GM12878 (cell line): Measurements from ENCODE around the gene LRP5. TPM values are rescaled to one million over a fixed set of nuclear protein-coding genes. Genes with fewer than 3 reads are reported as not detected.

Experiments
- ATAC-seq: fragments of 200-7000 bp; cut with Tn5 transposase; 3 replicates; pipeline ENCODE4 v1.9.1; 2020; ENCODE audit warnings: mild to moderate bottlenecking, moderate library complexity
- BruUV-seq: library from RNA; stranded (reverse); fragments of 400-500 nt; replicated peaks from 2 replicates; lab custom pipeline; 2021; lab: Mats Ljungman, UMichigan
- CTCF ChIA-PET: fragments of 300-600 bp; sonication (Branson Sonifier 250); formaldehyde crosslinking; extraction: SDS; loops from one replicate; lab custom pipeline; 2021; ENCODE audit warnings: inconsistent platforms; lab: Yijun Ruan, JAX
- POLR2A ChIA-PET: fragments of 350-600 bp; formaldehyde crosslinking; extraction: SDS; loops from one replicate; lab custom pipeline; 2021; ENCODE audit warnings: inconsistent platforms; lab: Charles Lee
- RAD21 ChIA-PET: fragments of 300-600 bp; sonication (Branson Sonifier 250); formaldehyde crosslinking; loops from one replicate; lab custom pipeline; 2023; ENCODE audit warnings: antibody characterized with exemption; ENCODE audit not compliant: unreplicated experiment; lab: Charles Lee
- SMC1A ChIA-PET: fragments of 300-600 bp; sonication (Branson Sonifier 250); formaldehyde crosslinking; loops from one replicate; lab custom pipeline; 2023; ENCODE audit not compliant: unreplicated experiment, uncharacterized antibody; lab: Charles Lee
- DNase-seq: peaks from one replicate; pipeline ENCODE4 v3.0.0-alpha.2; 2011; ENCODE audit warnings: low read depth, low spot score
- FAIRE-seq: peaks from 3 replicates; lab custom pipeline; 2011; peaks lifted over from hg19 to GRCh38; lab: Jason Lieb, UNC
- H2AFZ ChIP-seq: 2 replicates; pipeline ENCODE4 v1.6.0; 2011; ENCODE audit warnings: low read depth, low read length, control low read depth; ENCODE audit not compliant: control insufficient read depth
- H3K27ac ChIP-seq: 2 replicates; pipeline ENCODE4 v1.5.1; 2011; ENCODE audit warnings: control low read depth; ENCODE audit not compliant: control insufficient read depth, insufficient read depth
- H3K27me3 ChIP-seq, 2 experiments: replicated peaks in 1 of 2; 2 replicates each; pipeline versions ENCODE4 v1.6.0 to v1.6.1; 2011; ENCODE audit warnings: low read length in 1 of 2; ENCODE audit not compliant: control insufficient read depth in 2 of 2, insufficient read depth in 2 of 2
- H3K36me3 ChIP-seq, 2 experiments: 2 replicates each; pipeline ENCODE4 v1.5.1; 2011; ENCODE audit warnings: low read length in 1 of 2; ENCODE audit not compliant: control insufficient read depth in 2 of 2, insufficient read depth in 2 of 2
- H3K4me1 ChIP-seq: 2 replicates; pipeline ENCODE4 v1.6.1; 2011; ENCODE audit warnings: mild to moderate bottlenecking, low read length, moderate library complexity, mixed read lengths; ENCODE audit not compliant: control insufficient read depth, insufficient read depth
- H3K4me2 ChIP-seq: 2 replicates; pipeline ENCODE4 v1.6.0; 2011; ENCODE audit warnings: control low read depth; ENCODE audit not compliant: control insufficient read depth, insufficient read depth
- H3K4me3 ChIP-seq: fragments of 200-600 bp; sonication (generic); 2 replicates; pipeline ENCODE4 v1.5.1; 2016
- H3K79me2 ChIP-seq: 2 replicates; pipeline ENCODE4 v1.6.0; 2011; ENCODE audit warnings: low read length; ENCODE audit not compliant: control insufficient read depth, insufficient read depth
- H3K9ac ChIP-seq: 2 replicates; pipeline ENCODE4 v1.8.0; 2011; ENCODE audit warnings: low read length, control low read depth, mixed read lengths; ENCODE audit not compliant: control insufficient read depth, insufficient read depth
- H3K9me3 ChIP-seq: replicated peaks from 3 replicates; pipeline ENCODE4 v1.5.1; 2011; ENCODE audit warnings: mild to moderate bottlenecking, low read length; ENCODE audit not compliant: control insufficient read depth, insufficient read depth
- H4K20me1 ChIP-seq: 2 replicates; pipeline ENCODE4 v1.6.0; 2011; ENCODE audit not compliant: control insufficient read depth, insufficient read depth
- EGR1 ChIP-seq, 2 experiments: IDR thresholded peaks; 1 replicate in 1 of 2; 2 replicates in 1 of 2; pipeline ENCODE4 v1.6.1; 2011 to 2012; ENCODE audit warnings: low read depth in 2 of 2, low read length in 2 of 2, borderline replicate concordance in 1 of 2, mild to moderate bottlenecking in 1 of 2, moderate library complexity in 1 of 2
- IKZF1 ChIP-seq: fragments of 450-650 bp; conservative IDR thresholded peaks from 2 replicates; pipeline ENCODE4 v1.6.1; 2017; ENCODE audit warnings: antibody characterized with exemption, mild to moderate bottlenecking
- IKZF2 ChIP-seq, 2 experiments: fragments of 450-650 bp; IDR thresholded peaks; 2 replicates each; pipeline ENCODE4 v1.6.1; 2017; ENCODE audit warnings: mild to moderate bottlenecking in 2 of 2, moderate library complexity in 2 of 2
- JUNB ChIP-seq: IDR thresholded peaks from 2 replicates; pipeline ENCODE4 v1.6.1; 2016; ENCODE audit warnings: antibody characterized with exemption, mild to moderate bottlenecking
- SMAD5 ChIP-seq: IDR thresholded peaks from 2 replicates; pipeline ENCODE4 v1.6.1; 2016; ENCODE audit warnings: antibody characterized with exemption, low read depth
- WRNIP1 ChIP-seq: IDR thresholded peaks from 2 replicates; pipeline ENCODE4 v1.6.1; 2011; ENCODE audit warnings: low read depth, low read length, improper control_type of control experiment, borderline replicate concordance
- WGBS: methylation state at CpG from one replicate; pipeline ENCODE4 v1.1.6; 2016; ENCODE audit warnings: low lambda C conversion rate; ENCODE audit not compliant: insufficient replicate concordance, insufficient coverage; ENCODE audit errors: missing lambda C conversion rate; 5-methylcytosine and 5-hydroxymethylcytosine counted together
- in situ Hi-C: fragments of 300-500 bp; cut with MboI; formaldehyde crosslinking; loops from 9 replicates; pipeline ENCODE4 v1.14.3; 2018; ENCODE audit warnings: mixed read lengths
- intact Hi-C: fragments of 100-400 bp; cut with micrococcal nuclease; formaldehyde crosslinking; loops from one replicate; pipeline ENCODE4 v1.14.2; 2022; ENCODE audit not compliant: unreplicated experiment
- polyA plus RNA-seq, 11 experiments: library from polyadenylated mRNA; depleted of rRNA in 4 of 11; unstranded in 6 of 11; stranded (reverse) in 5 of 11; fragments of >200 nt; fragmentation: Nextera tagmentation in 4 of 11; fragmentation: Illumina TruSeq in 1 of 11; extraction: Ambion mirVana in 4 of 11; extraction: Trizol in 1 of 11; gene quantifications; 1 replicate in 1 of 11; 2 replicates in 10 of 11; pipeline versions ENCODE4 v1.2.1 to v1.2.3, GENCODE V29; 2011 to 2016; ENCODE audit warnings: inconsistent platforms in 2 of 11, missing spikeins in 2 of 11, low read depth in 1 of 11
- total RNA-seq, 4 experiments: library from RNA; depleted of rRNA in 3 of 4; stranded (reverse); fragments of >200 nt in 3 of 4; fragmentation: Illumina TruSeq in 1 of 4; extraction: Trizol in 1 of 4; gene quantifications; 2 replicates each; pipeline versions ENCODE4 v1.2.1 to v1.2.3, GENCODE V29; 2013 to 2021
- TF ChIP-seq, protein P1 (sequence below): IDR thresholded peaks from 2 replicates; pipeline ENCODE4 v1.6.1; 2011; ENCODE audit warnings: mild to moderate bottlenecking, low read depth, low read length, moderate library complexity; ENCODE audit not compliant: insufficient replicate concordance
- TF ChIP-seq, protein P2 (sequence below): fragments of 450-650 bp; IDR thresholded peaks from 2 replicates; pipeline ENCODE4 v1.6.1; 2017; ENCODE audit warnings: antibody characterized with exemption, mild to moderate bottlenecking, moderate library complexity

Gene LRP5
- total and polyA plus RNA-seq, 10 of the 15 experiments (the other 5 are each of a cell fraction or from before 2014, with no cell fraction given): 0.37 to 34.0 (median 6.6) TPM

DNA sequence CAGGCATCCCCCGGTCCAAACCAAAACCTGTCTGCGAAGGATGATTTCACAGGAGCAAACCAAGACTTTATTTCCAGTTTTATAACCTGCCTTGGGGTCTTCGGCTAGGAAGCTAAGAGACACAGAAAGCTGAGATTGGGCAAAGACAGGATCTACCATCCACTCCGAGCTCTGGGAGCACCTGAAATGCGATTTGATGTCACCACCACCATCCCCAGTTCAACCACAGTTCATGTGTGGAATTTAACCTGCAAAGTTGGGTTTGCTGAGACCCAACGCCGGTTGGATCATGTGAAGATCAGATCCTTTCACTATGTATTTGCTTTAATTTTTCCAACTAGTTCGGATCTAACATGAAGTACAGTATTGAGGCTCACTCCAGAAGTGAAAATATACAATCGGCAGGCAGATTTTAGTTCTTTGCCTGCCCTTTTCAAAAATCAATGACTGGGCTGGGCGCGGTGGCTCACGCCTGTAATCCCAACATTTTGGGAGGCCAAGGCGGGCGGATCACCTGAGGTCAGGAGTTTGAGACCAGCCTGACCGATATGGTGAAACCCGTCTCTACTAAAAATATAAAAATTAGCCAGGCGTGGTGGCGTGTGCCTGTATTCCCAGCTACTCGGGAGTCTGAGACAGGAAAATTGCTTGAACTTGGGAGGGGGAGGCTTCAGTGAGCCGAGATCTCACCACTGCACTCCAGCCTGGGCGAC lies 39.2 kb upstream of the LRP5 start:
- Histone ChIP-seq H3K4me1 (peaks cover 20% of the 10 kb centered on the region), H3K9me3 (peaks cover 1% of the 10 kb centered on the region; the same call in 1 of the 3 replicates), H3K9ac (peak overlapping the region; percentile 94), H2AFZ (no peak overlapping the region), H3K4me3 (peak overlapping the region; percentile 97), H3K27ac (peak overlapping the region; percentile 95), H4K20me1 (no peaks in the 10 kb centered on the region)
- in situ Hi-C loops (no loop called here), intact Hi-C loops (no loop called here)
- ChIA-PET SMC1A (interaction anchor here (0.6 to 9.9 kb wide), 6 partner anchors 9 to 219 kb away, joined by 3 to 102 read pairs (median 6); no protein-coding TSS in a partner anchor), POLR2A (interaction anchor here (0.7 to 5.3 kb wide), 11 partner anchors 11 to 627 kb away, joined by 3 to 28 read pairs (median 5); no protein-coding TSS in a partner anchor), CTCF (interaction anchor here (0.6 to 6.0 kb wide), 5 partner anchors 9 to 69 kb away, joined by 3 to 69 read pairs (median 6); no protein-coding TSS in a partner anchor), RAD21 (interaction anchor here (0.6 to 4.0 kb wide), 7 partner anchors 10 to 956 kb away, joined by 3 to 39 read pairs (median 3); no protein-coding TSS in a partner anchor)
- DNase-seq: no peak
- ATAC-seq: no peak
- WGBS: 19% methylated on average over 19 of the region's 21 CpGs
- no TSS peak for BruUV-seq
- no peak for FAIRE-seq
- TF ChIP-seq IKZF1 (peak; percentile 52), SMAD5 (no peak), JUNB (no peak), WRNIP1 (no peak), IKZF2 (IDR thresholded peaks at IDR 0.05) (peak; percentile 10 to 62; a peak in 1 of 4 replicates), EGR1 (IDR thresholded peaks at IDR 0.05; ENCODE audit: borderline replicate concordance in 1 of 2, low read depth in 2 of 2, low read length in 2 of 2) (no peak)
- TF ChIP-seq, protein P1, sequence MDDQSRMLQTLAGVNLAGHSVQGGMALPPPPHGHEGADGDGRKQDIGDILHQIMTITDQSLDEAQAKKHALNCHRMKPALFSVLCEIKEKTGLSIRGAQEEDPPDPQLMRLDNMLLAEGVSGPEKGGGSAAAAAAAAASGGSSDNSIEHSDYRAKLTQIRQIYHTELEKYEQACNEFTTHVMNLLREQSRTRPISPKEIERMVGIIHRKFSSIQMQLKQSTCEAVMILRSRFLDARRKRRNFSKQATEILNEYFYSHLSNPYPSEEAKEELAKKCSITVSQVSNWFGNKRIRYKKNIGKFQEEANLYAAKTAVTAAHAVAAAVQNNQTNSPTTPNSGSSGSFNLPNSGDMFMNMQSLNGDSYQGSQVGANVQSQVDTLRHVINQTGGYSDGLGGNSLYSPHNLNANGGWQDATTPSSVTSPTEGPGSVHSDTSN: no peak
- TF ChIP-seq, protein P2, sequence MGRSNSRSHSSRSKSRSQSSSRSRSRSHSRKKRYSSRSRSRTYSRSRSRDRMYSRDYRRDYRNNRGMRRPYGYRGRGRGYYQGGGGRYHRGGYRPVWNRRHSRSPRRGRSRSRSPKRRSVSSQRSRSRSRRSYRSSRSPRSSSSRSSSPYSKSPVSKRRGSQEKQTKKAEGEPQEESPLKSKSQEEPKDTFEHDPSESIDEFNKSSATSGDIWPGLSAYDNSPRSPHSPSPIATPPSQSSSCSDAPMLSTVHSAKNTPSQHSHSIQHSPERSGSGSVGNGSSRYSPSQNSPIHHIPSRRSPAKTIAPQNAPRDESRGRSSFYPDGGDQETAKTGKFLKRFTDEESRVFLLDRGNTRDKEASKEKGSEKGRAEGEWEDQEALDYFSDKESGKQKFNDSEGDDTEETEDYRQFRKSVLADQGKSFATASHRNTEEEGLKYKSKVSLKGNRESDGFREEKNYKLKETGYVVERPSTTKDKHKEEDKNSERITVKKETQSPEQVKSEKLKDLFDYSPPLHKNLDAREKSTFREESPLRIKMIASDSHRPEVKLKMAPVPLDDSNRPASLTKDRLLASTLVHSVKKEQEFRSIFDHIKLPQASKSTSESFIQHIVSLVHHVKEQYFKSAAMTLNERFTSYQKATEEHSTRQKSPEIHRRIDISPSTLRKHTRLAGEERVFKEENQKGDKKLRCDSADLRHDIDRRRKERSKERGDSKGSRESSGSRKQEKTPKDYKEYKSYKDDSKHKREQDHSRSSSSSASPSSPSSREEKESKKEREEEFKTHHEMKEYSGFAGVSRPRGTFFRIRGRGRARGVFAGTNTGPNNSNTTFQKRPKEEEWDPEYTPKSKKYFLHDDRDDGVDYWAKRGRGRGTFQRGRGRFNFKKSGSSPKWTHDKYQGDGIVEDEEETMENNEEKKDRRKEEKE: peak; percentile 4; the same call in 1 of the 2 replicates
- TF ChIP-seq, all 136 proteins: peak for 3
- Histone ChIP-seq H3K79me2 (peaks cover 44% of the 10 kb centered on the region), H3K4me2 (peak overlapping the region; percentile 97), H3K36me3 (no peaks in the 10 kb centered on the region), H3K27me3 (no peaks in the 10 kb centered on the region)
